NCI-H526 treated with DMSO at 0.1 percent for 48 hours (cell line): Measurements from ENCODE around the gene LCE2C.

ENCODE experiments used
- DNase-seq: peaks from one replicate; lab custom pipeline; 2025; lab: John Stamatoyannopoulos, UW

LCE2C gene

DNA sequence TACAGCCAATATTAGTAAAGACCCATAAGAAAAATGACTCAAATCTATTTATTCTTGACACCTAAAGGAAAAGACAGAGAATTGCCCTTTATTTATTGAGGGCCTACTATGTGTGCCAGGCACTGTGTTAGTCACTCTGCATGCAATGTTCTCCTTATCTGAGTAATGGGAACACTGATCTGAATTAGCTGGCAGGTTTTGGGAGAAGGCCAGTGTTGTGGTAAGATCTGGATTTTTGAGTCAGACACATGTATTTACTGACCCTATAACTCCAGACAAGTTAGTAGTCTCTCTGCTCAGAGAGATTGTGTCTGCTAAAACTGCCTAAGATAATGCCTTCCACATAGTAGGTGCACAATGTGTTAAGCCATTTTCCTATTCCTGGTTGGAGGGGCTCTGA, 50.2 kb downstream of the LCE2C start:
- DNase-seq, result no peak
